22Rv1 (cell line): ENCODE data around the gene CDCA5.

Experiments used
- CTCF ChIP-seq: fragments of 450-650 bp; IDR thresholded peaks from 2 replicates; pipeline ENCODE4 v1.5.1; 2017; ENCODE audit warnings: mild to moderate bottlenecking
- ZFX ChIP-seq: fragments of 450-650 bp; IDR thresholded peaks from 2 replicates; pipeline ENCODE4 v1.6.1; 2017; ENCODE audit warnings: antibody characterized with exemption, borderline replicate concordance

GRCh38 chr11:65125197-65126056, 41.6 kb upstream of the CDCA5 start:
- TF ChIP-seq CTCF (no peak), ZFX (no peak)
